Subcutaneous adipose tissue (tissue), 4 donors: ENCODE data around the gene STK35. TPM values are rescaled to one million over a fixed set of nuclear protein-coding genes. Genes with fewer than 3 reads are reported as not detected.

Experiments used
- total RNA-seq, 4 donors: library from RNA; depleted of rRNA; stranded (reverse); fragments of >200 nt; gene quantifications; one replicate each; pipeline ENCODE4 v1.1.0, GENCODE V29; 2016
- TF ChIP-seq, protein P1 (sequence below): fragments of 450-650 bp; IDR thresholded peaks from one replicate; pipeline ENCODE4 v1.5.1; 2016; ENCODE audit warnings: low read depth, mild to moderate bottlenecking, control low read depth, antibody characterized with exemption, moderate library complexity

The STK35 gene
- total RNA-seq, 4 donors from 2014 or later = 8.8 to 28.1 (median 11.1) TPM

DNA sequence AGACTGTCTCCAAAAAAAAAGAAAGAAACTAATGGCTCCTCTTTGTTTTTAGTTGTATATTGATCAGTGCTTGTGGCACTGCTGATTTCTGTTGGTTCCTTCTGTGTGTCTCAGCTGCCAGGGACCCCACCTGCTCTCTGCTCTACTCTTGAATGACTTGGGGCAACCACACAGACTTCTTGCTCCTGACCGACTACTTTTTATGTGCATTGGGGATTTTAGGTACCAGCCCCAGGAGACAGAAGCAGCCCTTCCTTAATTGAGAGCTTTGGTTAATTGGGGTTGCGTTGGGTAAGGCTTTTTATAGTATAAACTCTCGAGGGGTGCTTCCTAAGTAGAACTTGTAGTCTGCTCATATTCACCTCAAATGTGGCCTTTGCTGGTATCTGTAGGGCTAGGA, 6.9 kb downstream of the STK35 start:
- TF ChIP-seq, protein P1, sequence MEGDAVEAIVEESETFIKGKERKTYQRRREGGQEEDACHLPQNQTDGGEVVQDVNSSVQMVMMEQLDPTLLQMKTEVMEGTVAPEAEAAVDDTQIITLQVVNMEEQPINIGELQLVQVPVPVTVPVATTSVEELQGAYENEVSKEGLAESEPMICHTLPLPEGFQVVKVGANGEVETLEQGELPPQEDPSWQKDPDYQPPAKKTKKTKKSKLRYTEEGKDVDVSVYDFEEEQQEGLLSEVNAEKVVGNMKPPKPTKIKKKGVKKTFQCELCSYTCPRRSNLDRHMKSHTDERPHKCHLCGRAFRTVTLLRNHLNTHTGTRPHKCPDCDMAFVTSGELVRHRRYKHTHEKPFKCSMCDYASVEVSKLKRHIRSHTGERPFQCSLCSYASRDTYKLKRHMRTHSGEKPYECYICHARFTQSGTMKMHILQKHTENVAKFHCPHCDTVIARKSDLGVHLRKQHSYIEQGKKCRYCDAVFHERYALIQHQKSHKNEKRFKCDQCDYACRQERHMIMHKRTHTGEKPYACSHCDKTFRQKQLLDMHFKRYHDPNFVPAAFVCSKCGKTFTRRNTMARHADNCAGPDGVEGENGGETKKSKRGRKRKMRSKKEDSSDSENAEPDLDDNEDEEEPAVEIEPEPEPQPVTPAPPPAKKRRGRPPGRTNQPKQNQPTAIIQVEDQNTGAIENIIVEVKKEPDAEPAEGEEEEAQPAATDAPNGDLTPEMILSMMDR = no peak

DNA sequence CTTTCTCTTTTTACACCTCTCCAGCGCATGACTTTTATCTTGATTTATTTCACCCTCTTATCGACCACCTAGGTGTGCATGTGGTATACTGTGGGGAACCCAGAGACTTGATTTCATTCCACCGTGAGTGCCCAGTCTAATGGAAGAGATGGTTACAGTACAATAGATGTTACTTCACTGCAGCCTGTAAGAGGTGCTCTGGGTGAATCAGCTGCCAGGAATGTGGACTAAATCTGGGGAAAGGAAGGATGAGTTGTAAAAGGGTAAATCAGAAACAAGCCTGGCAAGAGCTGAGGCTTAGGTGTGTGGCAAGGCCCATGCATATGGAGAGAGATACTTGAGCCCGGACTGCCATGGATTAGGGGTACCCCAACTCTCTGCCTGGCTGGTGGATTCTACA, 7.4 kb downstream of the STK35 start:
- TF ChIP-seq, protein P1 = no peak

DNA sequence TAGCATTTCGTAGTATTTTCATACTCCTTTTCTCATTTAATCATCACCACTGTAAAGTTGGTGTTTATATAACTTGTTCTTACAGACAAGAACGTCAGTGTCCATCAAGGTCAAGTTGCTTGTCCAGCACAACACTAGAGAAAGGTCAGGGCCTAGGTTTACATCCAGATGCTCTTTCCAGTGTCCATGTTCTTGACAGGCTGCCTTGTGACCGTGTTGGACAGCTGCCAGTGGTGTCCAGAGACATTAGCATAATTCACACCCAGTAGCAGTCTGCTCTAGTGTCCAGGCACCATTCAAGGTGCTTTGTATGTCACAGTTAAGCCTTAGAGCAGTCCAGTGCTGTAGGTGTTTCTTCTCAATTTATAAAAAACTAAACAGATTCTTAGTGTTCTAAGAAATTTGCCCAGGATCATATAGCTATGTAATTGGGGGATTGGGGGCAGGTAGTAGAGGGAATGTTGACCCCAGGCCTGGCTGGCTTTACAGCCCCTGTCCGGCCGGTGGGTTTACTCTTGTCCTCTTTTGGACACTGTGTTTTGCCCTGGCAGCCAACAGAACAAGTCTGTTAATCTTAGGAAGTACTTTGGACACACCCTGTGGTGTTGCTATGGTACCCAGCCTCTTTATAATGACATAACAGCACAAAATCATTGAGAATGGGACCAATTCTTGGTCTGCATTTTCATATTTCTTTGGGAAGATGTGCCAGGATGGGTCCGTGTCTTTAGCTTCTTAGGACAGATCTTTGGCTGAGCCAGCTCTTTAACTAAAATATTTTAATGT, 8.0 kb downstream of the STK35 start:
- TF ChIP-seq, protein P1 = no peak

DNA sequence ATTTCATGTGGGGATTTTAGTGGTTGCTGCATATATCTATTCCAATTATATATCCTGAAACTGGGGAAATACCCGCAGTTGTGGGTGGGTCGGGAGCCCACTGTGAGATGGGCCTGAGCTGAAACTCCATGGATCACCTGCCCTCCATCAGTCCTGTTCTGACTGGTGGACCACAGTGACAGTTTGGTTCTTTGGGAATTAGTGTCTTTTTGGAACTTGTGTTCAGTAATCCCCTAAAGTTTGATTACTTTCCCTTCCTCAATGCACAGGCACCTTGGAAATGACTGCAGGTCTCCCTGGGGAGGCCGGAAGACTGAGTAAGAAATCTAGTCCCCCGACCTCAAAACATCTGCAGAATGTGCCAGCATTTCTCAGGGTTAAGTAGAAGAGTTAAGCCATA, 11.3 kb downstream of the STK35 start:
- TF ChIP-seq, protein P1 = no peak

DNA sequence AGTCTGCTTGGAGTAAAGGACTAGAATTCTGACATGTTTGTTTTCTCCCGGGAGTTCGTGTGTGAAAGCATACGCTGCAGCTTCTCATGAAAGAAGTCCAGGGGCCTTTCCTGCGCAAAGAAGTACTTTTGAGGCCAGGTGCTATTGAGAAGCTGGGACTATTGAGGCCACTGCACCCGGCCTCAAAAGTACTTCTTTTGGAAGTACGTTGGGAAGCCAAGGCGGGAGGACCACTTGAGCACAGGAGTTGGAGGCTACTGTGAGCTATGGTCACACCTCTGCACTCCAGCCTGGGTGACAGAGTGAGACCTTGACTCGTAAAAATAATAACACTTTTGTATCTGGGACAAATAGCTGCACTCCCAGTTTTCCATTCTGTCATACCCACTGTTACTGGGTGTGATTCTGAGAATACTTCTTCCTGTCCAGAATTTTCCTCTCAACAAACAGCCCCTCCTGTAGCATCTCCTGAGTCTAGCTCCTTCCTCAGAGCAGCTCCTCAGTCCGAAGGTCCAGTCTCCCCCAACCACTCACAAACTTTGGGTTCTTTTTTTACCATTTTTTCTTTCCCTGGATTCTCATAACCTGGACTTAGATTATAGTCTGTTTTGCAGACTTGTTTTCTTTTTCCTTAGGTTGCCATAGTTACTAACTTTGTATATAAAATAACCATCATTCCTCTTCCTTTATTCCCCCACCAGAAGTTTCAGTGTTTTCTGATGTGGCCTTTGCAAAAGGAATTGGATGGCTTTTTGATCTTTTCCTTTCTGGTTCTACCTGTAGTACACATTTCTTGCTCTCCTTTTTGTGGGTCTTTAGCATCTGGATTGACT, 12.7 kb downstream of the STK35 start:
- TF ChIP-seq, protein P1 = no peak

DNA sequence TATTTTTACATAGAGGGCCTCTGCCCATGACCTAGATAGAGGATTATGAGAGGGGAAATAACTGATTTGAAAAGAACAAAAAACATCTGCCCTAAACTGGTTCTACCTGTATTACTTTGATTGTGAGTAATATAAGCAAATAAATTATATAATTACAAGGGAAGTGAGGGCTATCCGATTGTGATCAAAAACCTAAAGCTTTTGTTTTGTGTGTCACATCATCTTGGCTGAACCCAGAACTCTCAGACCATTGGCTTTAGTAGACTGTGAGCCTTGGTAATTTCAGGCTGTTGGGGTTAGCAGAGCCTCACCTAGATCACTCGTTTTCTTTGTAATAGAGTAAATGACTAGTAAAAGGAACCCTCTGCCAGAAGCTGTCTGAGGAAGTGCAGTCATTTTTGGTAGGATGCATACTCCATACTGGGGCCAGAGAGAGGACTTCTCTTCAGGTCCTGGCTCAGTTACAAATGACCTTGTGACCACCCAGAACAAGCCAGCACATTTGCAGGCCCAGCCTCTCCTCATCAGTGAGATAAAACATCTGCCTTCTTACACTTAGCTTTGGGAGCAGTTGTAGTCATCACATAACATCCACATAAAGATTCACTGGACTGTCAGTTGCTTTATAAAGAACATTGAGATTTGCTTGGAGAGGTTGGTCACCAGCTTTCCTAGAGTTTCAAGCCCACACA, 13.5 kb downstream of the STK35 start:
- TF ChIP-seq, protein P1 = no peak
